GM20000 (cell line): ENCODE results near the gene MRPS17.
"Not testable (repeated sequence)": the region's sequence is repeated elsewhere in the genome, so short reads cannot be mapped to it uniquely, and the experiment has no call there.

Source experiments
- DNase-seq: peaks from one replicate; pipeline ENCODE4 v3.0.0; 2012; ENCODE audit warnings: low spot score
- TF ChIP-seq, protein P1 (sequence below): IDR thresholded peaks from 2 replicates; pipeline ENCODE4 v1.5.1; 2012; ENCODE audit warnings: mild to moderate bottlenecking, control low read depth; ENCODE audit errors: extremely low read depth, missing control alignments

Gene MRPS17

DNA sequence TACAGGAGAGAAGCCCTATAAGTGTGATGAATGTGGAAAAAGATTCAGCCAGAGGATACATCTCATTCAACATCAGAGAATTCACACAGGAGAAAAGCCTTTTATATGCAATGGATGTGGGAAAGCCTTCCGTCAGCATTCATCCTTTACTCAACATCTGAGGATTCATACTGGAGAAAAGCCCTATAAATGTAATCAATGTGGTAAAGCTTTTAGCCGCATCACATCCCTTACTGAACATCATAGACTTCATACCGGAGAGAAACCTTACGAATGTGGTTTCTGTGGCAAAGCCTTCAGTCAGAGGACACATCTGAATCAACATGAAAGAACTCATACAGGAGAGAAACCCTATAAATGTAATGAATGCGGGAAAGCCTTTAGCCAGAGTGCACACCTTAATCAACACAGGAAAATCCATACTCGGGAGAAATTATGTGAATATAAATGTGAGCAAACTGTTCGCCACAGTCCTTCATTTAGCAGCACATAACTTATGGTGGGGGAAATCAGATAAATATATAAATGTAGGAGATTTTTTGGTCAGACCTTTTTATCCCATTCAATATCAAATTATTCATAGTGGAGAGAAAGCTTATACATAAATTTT, 12.1 kb upstream of the MRPS17 start:
- TF ChIP-seq, protein P1, sequence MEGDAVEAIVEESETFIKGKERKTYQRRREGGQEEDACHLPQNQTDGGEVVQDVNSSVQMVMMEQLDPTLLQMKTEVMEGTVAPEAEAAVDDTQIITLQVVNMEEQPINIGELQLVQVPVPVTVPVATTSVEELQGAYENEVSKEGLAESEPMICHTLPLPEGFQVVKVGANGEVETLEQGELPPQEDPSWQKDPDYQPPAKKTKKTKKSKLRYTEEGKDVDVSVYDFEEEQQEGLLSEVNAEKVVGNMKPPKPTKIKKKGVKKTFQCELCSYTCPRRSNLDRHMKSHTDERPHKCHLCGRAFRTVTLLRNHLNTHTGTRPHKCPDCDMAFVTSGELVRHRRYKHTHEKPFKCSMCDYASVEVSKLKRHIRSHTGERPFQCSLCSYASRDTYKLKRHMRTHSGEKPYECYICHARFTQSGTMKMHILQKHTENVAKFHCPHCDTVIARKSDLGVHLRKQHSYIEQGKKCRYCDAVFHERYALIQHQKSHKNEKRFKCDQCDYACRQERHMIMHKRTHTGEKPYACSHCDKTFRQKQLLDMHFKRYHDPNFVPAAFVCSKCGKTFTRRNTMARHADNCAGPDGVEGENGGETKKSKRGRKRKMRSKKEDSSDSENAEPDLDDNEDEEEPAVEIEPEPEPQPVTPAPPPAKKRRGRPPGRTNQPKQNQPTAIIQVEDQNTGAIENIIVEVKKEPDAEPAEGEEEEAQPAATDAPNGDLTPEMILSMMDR, result no peak
- DNase-seq, result no peak

DNA sequence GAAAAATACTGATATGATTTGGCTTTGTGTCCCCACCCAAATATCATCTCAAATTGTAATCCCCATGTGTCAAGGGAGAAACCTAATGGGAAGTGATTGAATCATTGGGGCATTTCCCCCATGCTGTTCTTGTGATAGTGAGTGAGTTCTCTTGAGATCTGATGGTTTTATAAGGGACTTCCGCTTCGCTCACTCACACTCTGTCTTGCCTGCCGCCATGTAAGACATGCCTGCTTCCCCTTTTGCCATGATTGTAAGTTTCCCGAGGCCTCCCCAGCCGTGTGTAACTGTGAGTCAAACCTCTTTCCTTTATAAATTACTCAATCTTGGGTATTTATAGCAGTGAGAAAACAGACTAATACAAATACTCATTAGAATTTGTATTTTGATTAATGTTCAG, 5.1 kb upstream of the MRPS17 start:
- TF ChIP-seq, protein P1, result no peak
- no peak for DNase-seq

- not testable (repeated sequence) for DNase-seq
Measured at GRCh38 chr7:55952352-55952671, 635 bp downstream of the MRPS17 start.

GRCh38 chr7:55953707-55954475, 2.2 kb downstream of the MRPS17 start:
- no peak for DNase-seq
- TF ChIP-seq, protein P1, result no peak

- TF ChIP-seq, protein P1, result no peak
- DNase-seq, result no peak
Measured at GRCh38 chr7:55957190-55957589, 5.5 kb downstream of the MRPS17 start.

- TF ChIP-seq, protein P1, result no peak
- no peak for DNase-seq
Measured at GRCh38 chr7:55962014-55962413, 10.3 kb downstream of the MRPS17 start.

GRCh38 chr7:55963584-55964168, 12.0 kb downstream of the MRPS17 start:
- DNase-seq, result no peak
- TF ChIP-seq, protein P1, result no peak
